HG03342 (cell line): ENCODE measurements around the gene VPS26C.

ENCODE experiments used
- ATAC-seq: cut with Tn5 transposase; IDR thresholded peaks from one replicate; pipeline ENCODE4 v1.9.1; 2021; ENCODE audit warnings: mild to moderate bottlenecking, moderate library complexity; ENCODE audit not compliant: unreplicated experiment

The VPS26C gene

DNA sequence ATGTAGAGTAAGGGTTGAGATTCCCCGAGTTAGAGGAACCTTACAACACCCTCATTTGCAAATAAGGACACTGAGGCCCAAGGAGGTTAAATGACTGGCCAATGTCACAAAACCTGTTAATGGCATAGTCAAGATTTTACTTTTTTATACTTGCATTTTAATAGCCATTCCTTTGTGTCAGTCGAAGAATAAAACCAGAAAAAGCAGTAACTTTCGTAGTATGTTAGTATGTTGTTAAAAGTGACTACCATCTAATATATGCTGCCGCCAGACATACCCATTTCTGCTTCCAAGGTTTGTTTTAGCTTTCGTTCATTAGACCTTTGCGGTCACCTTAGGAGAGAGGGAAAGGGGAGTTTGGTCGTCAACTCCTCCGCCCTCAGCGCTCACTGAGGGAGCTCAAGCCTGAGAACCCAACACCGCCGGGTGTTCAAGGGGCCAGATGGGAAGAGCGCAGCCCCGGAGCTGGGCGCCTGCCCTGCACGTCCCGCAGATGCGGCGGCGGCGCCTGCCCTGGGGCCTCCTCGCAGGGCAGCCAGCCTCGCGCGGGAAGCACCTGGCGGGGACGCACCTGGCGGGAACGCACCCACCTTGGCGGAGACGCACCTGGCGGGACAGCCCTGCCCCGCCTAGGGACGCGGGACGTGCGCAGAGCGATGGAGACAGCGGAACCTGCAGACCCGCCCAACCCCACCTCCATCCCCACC is 466 bp downstream of the VPS26C start:
- peak; percentile 12 for ATAC-seq

DNA sequence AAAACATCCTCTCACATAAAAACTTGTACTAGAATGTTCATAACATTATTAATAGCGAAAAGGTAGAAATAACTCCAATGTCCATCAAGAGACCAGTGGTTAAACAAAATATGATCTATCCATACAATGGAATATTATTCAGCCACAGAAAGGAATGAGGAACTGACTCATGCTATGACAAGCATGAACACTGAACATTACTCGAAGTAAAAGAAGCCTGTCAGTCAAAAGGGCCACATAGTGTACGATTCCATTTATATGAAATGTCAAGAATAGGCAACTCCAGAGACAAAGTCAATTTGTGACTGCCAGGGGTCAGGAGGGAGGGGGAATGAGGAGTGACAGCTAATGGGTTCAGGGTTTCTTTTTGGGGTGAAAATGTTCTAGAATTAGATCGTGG is 2.3 kb downstream of the VPS26C start:
- no peak for ATAC-seq

DNA sequence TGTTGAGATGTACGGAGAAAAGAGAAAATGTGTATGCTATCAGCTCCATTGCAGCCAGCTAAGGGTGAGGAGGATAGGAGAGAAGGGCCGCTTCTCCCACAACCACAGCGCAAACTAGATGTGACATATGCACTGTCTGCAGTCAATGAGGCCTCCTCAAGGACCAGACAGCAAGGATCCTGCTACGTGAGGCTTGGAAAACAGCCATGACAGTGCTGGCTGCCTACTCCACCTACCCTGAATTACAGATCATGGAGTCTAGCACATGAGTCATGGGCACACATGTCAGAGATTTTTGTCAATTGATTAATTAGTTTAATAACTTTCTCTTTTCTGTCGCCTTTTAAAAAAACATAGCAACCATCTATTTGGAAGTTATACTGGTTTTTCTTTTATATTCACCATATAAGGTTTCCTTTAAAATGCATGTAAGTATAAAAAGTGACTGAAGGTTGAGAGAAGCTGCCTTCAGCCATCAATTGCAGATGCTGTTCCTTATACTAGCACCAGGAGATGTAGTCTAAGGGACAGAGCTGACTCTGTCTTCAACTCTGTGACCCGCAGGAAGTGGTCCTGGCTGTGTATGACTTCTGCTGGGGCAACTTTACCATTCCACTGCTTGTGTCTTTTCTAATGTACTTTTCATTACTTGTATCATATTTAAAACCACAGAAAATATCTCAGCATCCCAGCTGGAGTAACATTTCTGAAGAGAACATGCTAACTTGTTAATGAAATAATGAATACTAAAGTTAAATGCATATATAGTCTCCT is 3.1 kb downstream of the VPS26C start:
- ATAC-seq: no peak

DNA sequence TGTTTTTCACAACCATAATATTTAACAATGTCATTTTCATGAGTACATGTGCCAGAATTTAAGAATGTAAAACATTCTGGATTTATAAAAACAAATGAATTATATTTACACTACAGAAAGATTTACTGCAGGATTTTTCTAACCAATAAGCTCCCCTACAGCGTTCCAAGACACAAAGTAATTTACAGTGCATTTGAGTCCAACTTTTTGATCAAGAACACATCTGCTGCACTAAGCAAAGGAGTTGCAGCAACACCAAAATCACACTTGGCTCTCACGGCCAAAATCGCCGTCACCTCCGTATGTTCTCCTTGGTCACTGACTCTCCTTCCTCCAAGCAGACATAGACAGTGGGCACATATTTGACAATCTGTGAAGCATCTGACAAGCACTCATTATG is 7.7 kb downstream of the VPS26C start:
- ATAC-seq: no peak

DNA sequence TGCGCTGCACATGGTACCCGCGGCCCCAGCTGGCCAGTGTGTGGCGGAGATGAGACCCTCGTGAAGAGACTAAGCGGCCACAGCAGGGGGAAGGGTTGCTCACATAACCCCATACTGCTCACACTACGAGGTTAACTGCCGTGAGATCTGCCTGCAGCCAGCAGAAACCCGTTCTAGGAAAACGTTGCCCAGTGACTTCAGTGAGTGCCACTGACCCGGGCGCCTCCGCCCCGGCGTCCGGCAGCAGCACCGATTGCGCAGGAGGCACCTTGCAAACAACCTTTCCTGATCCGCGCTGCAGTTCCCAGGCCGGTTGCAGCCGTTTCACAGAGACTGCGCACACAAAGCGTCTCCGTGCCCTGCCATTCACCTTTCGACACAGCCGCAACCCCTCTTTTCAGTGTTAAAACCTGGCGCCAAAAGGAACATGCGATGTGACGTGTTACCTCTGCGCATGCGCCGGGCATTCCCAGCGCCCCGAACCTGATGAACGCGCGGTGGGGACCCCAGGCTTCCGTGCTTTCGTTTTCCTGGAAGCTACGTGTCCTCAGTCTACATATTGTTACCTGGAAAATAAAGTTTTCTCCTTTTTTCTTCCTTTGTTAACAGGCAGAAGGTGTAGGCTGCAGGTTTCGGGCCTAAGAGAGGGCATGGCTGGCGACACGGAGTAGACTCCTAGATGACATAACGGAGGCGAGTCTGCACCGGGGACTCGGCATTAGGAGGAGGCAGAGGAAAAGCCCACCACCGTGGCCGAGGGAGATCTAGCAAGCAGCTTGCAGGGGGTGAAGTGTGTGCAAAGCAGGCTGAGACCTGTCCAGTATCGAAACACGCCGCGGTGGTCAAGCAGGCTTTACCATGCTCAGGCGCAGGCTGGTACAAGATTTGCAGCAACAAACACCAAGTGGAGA is 8.9 kb downstream of the VPS26C start:
- peak; percentile 75 for ATAC-seq

DNA sequence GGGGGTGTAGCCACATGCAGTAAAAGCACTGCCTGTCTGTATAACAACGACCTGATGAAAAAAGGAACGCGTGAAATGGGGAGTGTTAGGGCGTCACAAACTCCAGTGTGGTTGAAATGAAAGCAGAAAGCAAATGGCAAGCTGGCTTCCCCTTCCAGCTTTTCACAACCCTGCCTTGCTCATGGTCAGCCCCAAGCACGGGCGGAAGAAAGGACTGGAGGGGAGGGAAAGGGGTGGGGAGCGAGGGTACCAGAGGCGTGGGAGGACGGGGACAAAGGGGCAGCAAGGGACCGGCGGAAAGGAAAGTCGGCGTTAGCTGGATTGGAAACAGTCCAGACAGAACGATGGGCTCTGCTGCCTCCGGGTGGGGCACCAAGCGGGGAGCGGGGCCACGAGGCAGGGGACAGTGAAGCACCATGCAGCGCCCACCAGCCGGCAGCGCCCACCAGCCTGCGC is 9.6 kb downstream of the VPS26C start:
- ATAC-seq: peak; percentile 33

DNA sequence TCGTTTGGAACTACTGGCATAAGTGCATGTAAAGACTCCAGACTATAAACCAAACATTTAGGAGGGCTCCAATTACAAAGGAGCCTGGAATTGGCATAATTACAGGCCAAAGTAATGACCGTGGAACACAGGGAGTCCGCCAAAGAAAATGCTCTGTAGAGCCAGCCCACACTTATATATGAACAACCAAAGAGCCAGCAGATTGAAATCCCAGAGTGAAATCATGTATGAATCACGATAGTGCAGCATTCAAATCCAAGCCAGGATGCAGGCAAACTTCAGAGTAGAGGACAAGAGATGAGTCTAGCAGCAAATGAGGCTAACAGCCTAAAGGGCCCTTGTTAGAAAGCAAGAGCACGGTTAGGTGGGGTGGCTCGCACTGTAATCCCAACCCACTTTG is 13.1 kb downstream of the VPS26C start:
- no peak for ATAC-seq

DNA sequence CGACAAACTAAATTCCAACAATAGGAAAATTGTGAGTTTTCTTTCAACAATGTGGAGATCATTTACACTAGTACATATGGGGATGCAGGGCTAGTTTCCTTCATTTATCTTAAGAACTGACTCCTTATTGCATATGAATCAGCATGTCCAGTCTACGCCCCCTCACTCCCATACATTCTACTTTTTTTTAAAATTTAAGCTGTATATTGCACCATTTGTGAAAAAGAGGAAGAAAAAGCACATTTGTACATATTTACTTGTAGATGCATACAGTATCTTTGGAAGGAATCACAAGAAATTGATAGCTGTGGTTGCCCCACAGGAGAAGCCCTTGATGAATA is 15.9 kb downstream of the VPS26C start:
- no peak for ATAC-seq

DNA sequence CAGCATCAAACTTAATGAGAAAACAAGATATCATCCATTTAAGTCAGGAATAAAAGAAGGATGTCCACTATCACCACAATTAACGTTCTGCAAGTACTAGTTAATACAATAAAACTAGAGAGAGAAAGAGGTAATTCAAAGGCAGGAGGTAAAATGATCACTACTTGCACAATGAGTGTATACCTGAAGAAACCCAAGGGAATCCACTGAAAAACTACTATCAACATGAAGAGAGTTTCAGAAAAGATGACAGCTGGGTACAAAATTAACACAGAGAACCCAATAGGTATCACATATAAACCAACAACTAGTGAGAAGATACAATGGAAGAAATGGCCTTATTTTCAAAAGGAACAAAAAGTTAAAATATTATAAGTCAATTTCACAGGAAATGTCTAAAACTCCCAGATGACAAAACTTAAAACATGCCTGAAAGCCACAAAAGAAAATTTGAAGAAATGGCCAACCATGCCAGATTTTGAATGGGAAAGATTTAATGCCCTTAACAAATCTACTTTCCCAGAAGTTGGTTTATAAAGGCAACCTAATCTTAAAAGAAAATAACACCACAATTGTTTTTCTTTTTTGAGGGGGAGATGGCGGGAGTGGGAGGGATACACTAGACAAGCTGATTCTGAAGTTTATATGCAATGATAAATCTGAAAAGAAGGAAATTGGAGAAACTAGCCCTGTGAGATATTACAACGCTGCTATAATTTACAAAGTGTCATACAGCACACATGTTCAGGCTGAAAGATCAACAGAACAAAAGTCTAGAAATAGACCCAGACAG is 17.8 kb downstream of the VPS26C start:
- no peak for ATAC-seq

DNA sequence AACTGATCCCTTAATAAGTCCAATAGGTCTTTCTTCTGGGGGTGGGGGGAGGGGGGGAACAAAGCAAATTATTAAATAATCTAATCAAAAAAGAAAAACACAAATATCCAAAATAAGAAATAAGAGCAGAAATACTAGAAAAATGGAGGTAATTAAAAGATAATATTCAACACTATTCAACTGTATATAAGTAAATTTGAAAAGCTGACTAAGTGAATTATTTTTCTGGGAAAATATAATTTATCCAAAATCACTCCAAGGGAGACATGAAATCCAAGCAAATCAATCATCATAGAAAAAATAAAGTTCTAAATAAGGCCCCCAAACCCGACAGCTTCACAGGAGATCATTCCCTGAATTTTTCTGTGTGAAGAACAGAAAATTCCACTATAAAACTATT is 18.8 kb downstream of the VPS26C start:
- no peak for ATAC-seq

DNA sequence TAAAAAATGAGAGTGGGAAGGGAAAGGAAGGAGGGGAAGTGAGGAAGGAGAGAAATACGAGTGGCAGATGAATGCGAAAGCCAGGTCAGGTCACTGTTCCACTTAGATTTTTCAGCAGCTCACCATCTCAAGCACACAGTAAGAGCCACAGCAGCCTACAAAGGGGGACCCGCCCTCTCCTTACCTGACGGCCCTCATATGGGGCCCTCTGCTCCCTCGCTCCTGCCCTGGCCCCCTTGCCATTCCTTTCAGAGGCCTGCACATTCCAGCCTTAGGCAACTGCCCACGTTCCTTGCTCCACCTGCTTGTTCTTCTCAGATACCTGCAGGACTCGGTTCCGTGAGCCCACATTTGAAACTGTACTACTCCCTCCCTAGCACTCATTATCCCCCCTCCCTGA is 22.0 kb downstream of the VPS26C start:
- ATAC-seq: no peak

DNA sequence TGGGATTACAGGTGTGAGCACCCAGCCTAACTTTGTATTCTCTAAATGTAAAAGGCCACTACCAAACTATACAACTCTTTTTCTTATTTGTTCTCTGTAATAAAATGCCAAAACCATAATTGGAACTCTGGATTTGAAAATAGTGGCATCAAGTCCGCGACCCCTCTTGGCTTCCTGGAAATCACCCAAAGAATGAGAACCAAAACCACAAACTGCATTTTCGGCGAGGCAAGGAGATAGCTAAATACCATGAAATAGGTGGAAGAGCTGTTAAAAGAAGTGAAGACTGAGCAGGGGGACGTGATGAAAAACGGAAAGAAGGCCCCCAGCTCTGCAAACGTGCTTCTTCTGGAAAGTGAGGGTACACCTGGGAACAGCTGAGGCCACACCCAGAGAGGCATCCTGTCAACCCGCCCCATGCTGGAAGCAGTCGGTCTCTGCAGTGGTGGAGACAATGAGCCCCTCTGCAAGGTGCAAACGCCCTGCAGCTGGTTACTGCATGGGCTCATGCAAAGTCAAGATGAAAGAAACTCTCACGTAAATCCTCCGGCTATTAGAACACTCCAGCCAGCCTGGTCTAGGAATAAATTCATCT is 22.5 kb downstream of the VPS26C start:
- no peak for ATAC-seq

DNA sequence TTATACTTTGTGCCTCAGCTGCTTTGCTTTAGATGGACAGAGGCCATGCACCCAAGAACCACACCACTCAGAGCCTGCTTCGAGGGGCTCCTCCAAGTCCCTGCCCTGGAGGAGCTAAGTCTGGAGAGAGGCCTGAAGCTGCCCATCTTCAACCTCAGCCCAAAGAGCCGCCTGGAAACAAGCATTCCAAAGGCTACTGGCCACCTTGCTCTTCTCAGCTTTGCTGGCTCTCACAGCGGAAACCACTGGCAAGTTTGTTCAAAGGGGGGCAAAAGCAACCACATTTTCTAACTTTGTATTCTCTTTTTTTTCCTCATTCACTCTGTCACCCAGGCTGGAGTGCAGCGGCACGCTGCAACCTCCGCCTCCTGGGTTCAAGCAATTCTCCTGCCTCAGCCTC is 23.2 kb downstream of the VPS26C start:
- no peak for ATAC-seq

DNA sequence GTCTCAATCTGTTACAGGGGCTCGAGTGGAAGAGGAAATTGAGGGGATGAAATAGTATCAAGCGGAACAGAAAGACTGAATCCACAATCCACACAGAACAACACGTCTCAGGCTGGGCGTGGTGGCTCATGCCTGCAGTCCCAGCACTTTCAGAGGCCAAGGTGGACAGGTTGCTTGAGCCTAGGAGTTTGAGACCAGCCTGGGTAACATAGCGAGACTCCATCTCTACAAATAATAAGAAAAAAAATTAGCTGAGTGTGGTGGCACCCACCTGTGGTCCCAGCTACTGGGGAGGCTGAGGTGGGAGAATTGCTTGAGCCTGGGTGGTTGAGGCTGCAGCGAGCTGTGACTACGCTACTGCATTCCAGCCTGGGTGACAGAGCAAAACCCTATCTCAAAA is 25.7 kb downstream of the VPS26C start:
- no peak for ATAC-seq

DNA sequence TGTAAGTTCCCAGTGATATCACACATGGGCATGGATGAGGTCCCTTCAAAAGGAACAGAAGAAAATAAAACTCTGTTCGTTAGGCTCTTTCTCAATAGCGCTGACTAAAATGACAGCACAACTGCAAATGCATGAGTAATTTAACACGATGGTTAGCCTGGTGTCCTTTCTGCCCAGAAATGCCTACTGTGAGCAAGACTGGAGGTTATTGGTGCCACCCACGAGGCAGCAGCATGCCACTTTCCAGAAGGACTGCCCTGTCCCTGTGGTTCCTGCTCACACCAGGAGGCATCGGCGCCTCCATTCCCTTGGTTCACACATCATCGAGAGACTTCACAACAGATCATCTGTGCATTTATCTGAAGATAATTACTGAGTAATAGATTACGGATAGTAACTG is 26.2 kb downstream of the VPS26C start:
- no peak for ATAC-seq

DNA sequence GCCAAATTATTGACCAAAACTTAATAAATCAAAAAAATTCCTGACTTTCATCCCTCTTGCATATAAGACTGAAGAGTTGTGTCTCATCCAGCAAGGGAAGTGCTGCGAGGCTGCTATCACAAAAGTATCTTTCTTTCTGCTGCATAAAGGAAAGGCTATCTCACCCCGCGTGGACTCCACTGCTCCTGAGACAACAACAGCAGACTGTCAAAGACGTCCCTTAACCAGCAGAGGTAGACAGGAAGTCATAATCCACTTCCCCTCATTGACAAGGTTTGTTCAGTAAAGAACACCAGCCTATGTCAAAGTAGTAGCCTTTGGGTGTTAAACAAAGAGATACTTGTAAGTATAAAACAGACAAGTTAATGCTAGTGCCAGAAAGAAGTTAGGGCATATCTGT is 29.4 kb downstream of the VPS26C start:
- no peak for ATAC-seq

DNA sequence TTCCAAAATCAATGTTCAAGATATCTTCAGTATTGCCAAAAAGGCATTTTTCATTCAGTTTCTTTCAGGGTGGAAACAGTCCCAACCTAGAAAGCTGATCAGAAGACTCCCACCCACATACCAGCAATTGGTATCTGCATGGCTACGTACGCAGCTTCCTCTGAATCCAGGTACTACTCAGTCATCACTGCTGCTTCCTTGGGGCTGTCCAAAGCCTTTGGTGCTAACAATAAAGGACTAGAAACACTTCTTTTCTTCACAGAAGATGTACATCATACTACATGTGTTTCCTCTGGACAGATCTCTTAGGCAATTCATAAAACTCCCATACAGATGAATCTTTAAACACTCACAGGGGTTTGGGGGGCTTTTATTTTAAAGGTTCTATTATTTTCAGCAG is 29.8 kb downstream of the VPS26C start:
- ATAC-seq: no peak

DNA sequence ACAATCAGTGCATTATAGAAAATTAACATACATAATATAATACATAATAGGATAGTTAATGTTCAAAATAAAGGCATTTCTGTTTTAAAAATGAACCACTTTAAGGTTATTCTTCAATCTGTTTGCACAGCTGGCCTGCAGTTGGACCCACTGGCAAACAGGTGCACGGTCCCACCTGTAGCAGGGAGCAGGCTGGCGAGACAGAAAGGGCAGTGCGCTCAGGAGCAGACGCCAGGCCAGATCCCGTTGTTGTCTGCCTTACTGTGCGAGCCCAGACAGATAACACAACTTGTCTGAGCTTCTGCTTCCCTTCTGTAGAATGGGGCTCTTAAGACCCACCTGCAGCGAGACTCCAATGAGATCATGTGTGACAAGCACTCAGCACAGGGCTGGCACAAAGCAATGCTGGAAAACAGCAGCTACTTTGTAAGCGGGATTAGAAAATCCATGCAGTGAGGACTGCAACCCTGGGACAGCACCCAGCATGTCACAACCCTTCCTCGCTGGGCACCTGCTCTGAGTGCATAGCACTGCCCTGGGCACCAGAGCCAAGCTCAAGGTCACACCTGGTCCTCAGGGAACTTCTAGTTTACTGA is 33.5 kb downstream of the VPS26C start:
- ATAC-seq: no peak

DNA sequence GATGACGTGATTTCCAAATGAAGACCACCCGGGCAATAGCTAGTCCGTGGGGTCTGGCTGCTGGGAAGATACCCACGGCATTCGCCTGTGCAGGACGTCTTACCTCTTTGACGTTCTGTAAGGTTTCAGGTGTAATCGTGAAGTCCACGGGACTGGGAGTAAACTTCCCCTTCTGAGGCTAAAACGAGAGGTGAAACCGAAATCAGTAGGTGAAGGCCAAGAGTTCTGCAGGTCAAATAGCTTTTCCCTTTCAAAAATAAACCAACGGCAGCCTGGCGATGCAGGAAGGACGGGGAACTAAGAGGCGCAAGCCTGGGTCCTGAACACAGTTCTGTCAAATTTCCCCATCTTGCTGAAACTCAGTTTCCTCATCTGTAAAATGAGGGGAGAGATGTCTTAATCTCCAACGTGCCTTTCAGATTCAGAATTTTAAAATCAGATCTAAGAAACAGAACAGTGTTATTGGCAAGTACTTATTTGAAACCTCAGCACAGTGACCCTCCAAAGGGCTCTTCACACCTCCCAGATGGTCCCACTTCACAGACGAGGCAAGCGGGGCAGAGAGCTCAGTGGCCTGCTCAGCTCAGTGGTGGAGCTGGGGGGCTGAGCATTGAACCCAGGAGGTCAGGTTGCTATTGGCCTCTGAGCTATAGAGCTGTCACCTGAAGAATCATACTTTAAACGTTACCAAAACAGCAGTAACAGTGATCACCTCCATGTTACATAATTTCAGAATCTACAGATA is 34.7 kb downstream of the VPS26C start:
- no peak for ATAC-seq
